ENCODE measurements around the gene INSR.

Gene INSR

GRCh38 chr19:7197760-7198696, 96.2 kb downstream of the INSR start:
- Histone ChIP-seq H3K27me3 (ENCODE audit: control insufficient read depth in 1 of 2, insufficient read depth in 2 of 2, low read length in 2 of 2) (no peaks in the 10 kb centered on the region), H3K9me3 (ENCODE audit: control insufficient read depth in 1 of 2, low read length in 2 of 2) (no peaks in the 10 kb centered on the region), H3K4me3 (ENCODE audit: low read depth in 1 of 2, low read length in 2 of 2) (peak overlapping the region; percentile 85 to 86), H3K36me3 (ENCODE audit: control insufficient read depth in 1 of 2, insufficient read depth in 2 of 2, low read length in 2 of 2) (no peaks in the 10 kb centered on the region), H3K27ac (ENCODE audit: low read depth, low read length) (peak overlapping the region; percentile 74), H3K9ac (ENCODE audit: low read depth in 1 of 2, low read length in 2 of 2) (peak overlapping the region; percentile 70 to 74), H3K4me1 (ENCODE audit: control insufficient read depth in 1 of 2, insufficient read depth in 2 of 2, low read length in 2 of 2) (peaks cover 20 to 26% of the 10 kb centered on the region in 2 donors)

GRCh38 chr19:7197119-7197759, 97.0 kb downstream of the INSR start:
- Histone ChIP-seq H3K27ac (ENCODE audit: low read depth, low read length) (peak overlapping the region; percentile 74), H3K36me3 (ENCODE audit: control insufficient read depth in 1 of 2, insufficient read depth in 2 of 2, low read length in 2 of 2) (no peaks in the 10 kb centered on the region), H3K4me1 (ENCODE audit: control insufficient read depth in 1 of 2, insufficient read depth in 2 of 2, low read length in 2 of 2) (peaks cover 14 to 28% of the 10 kb centered on the region in 2 donors), H3K4me3 (ENCODE audit: low read depth in 1 of 2, low read length in 2 of 2) (peak overlapping the region; percentile 74 to 85), H3K9ac (ENCODE audit: low read depth in 1 of 2, low read length in 2 of 2) (peak overlapping the region; percentile 41 to 60), H3K9me3 (ENCODE audit: control insufficient read depth in 1 of 2, low read length in 2 of 2) (no peaks in the 10 kb centered on the region), H3K27me3 (ENCODE audit: control insufficient read depth in 1 of 2, insufficient read depth in 2 of 2, low read length in 2 of 2) (no peaks in the 10 kb centered on the region)

- no peak overlapping the region for H3K9ac ChIP-seq (ENCODE audit: low read depth in 1 of 2, low read length in 2 of 2)
- peaks cover 14 to 28% of the 10 kb centered on the region in 2 donors for H3K4me1 ChIP-seq (ENCODE audit: control insufficient read depth in 1 of 2, insufficient read depth in 2 of 2, low read length in 2 of 2)
- H3K9me3 ChIP-seq (ENCODE audit: control insufficient read depth in 1 of 2, low read length in 2 of 2), result no peaks in the 10 kb centered on the region
- H3K27me3 ChIP-seq (ENCODE audit: control insufficient read depth in 1 of 2, insufficient read depth in 2 of 2, low read length in 2 of 2), result no peaks in the 10 kb centered on the region
- H3K4me3 ChIP-seq (ENCODE audit: low read depth in 1 of 2, low read length in 2 of 2), result peak overlapping the region; percentile 74 to 85
- H3K36me3 ChIP-seq (ENCODE audit: control insufficient read depth in 1 of 2, insufficient read depth in 2 of 2, low read length in 2 of 2), result no peaks in the 10 kb centered on the region
- peak overlapping the region; percentile 74 for H3K27ac ChIP-seq (ENCODE audit: low read depth, low read length)
These were observed 97.5 kb downstream of the INSR start for GRCh38 chr19:7196763-7197118.

GRCh38 chr19:7195046-7195445, 99.2 kb downstream of the INSR start:
- Histone ChIP-seq H3K27me3 (ENCODE audit: control insufficient read depth in 1 of 2, insufficient read depth in 2 of 2, low read length in 2 of 2) (no peaks in the 10 kb centered on the region), H3K4me3 (ENCODE audit: low read depth in 1 of 2, low read length in 2 of 2) (no peak overlapping the region), H3K4me1 (ENCODE audit: control insufficient read depth in 1 of 2, insufficient read depth in 2 of 2, low read length in 2 of 2) (peaks cover 12 to 24% of the 10 kb centered on the region in 2 donors), H3K9ac (ENCODE audit: low read depth in 1 of 2, low read length in 2 of 2) (no peak overlapping the region), H3K36me3 (ENCODE audit: control insufficient read depth in 1 of 2, insufficient read depth in 2 of 2, low read length in 2 of 2) (no peaks in the 10 kb centered on the region), H3K27ac (ENCODE audit: low read depth, low read length) (no peak overlapping the region), H3K9me3 (ENCODE audit: control insufficient read depth in 1 of 2, low read length in 2 of 2) (no peaks in the 10 kb centered on the region)

- H3K4me1 ChIP-seq (ENCODE audit: control insufficient read depth in 1 of 2, insufficient read depth in 2 of 2, low read length in 2 of 2), result peaks cover 10 to 22% of the 10 kb centered on the region in 2 donors
- H3K4me3 ChIP-seq (ENCODE audit: low read depth in 1 of 2, low read length in 2 of 2), result no peak overlapping the region
- no peaks in the 10 kb centered on the region for H3K9me3 ChIP-seq (ENCODE audit: control insufficient read depth in 1 of 2, low read length in 2 of 2)
- no peaks in the 10 kb centered on the region for H3K36me3 ChIP-seq (ENCODE audit: control insufficient read depth in 1 of 2, insufficient read depth in 2 of 2, low read length in 2 of 2)
- no peak overlapping the region for H3K9ac ChIP-seq (ENCODE audit: low read depth in 1 of 2, low read length in 2 of 2)
- no peaks in the 10 kb centered on the region for H3K27me3 ChIP-seq (ENCODE audit: control insufficient read depth in 1 of 2, insufficient read depth in 2 of 2, low read length in 2 of 2)
- no peak overlapping the region for H3K27ac ChIP-seq (ENCODE audit: low read depth, low read length)
These were observed 99.6 kb downstream of the INSR start for GRCh38 chr19:7194566-7194965.

- no peaks in the 10 kb centered on the region for H3K9me3 ChIP-seq (ENCODE audit: control insufficient read depth in 1 of 2, low read length in 2 of 2)
- H3K4me1 ChIP-seq (ENCODE audit: control insufficient read depth in 1 of 2, insufficient read depth in 2 of 2, low read length in 2 of 2), result peaks cover 0 to 8% of the 10 kb centered on the region in 2 donors
- no peaks in the 10 kb centered on the region for H3K27me3 ChIP-seq (ENCODE audit: control insufficient read depth in 1 of 2, insufficient read depth in 2 of 2, low read length in 2 of 2)
- no peaks in the 10 kb centered on the region for H3K36me3 ChIP-seq (ENCODE audit: control insufficient read depth in 1 of 2, insufficient read depth in 2 of 2, low read length in 2 of 2)
- H3K27ac ChIP-seq (ENCODE audit: low read depth, low read length), result no peak overlapping the region
- no peak overlapping the region for H3K4me3 ChIP-seq (ENCODE audit: low read depth in 1 of 2, low read length in 2 of 2)
- no peak overlapping the region for H3K9ac ChIP-seq (ENCODE audit: low read depth in 1 of 2, low read length in 2 of 2)
These were observed 102.1 kb downstream of the INSR start for GRCh38 chr19:7191946-7192691.

- Histone ChIP-seq H3K9ac (ENCODE audit: low read depth in 1 of 2, low read length in 2 of 2) (no peak overlapping the region), H3K9me3 (ENCODE audit: control insufficient read depth in 1 of 2, low read length in 2 of 2) (no peaks in the 10 kb centered on the region), H3K4me3 (ENCODE audit: low read depth in 1 of 2, low read length in 2 of 2) (no peak overlapping the region), H3K27me3 (ENCODE audit: control insufficient read depth in 1 of 2, insufficient read depth in 2 of 2, low read length in 2 of 2) (no peaks in the 10 kb centered on the region), H3K4me1 (ENCODE audit: control insufficient read depth in 1 of 2, insufficient read depth in 2 of 2, low read length in 2 of 2) (peaks cover 0 to 10% of the 10 kb centered on the region in 2 donors), H3K27ac (ENCODE audit: low read depth, low read length) (no peak overlapping the region), H3K36me3 (ENCODE audit: control insufficient read depth in 1 of 2, insufficient read depth in 2 of 2, low read length in 2 of 2) (peaks cover 0 to 4% of the 10 kb centered on the region in 2 donors)
These were observed 105.2 kb downstream of the INSR start for GRCh38 chr19:7188698-7189629.

- H3K36me3 ChIP-seq (ENCODE audit: control insufficient read depth in 1 of 2, insufficient read depth in 2 of 2, low read length in 2 of 2), result peaks cover 0 to 6% of the 10 kb centered on the region in 2 donors
- H3K4me1 ChIP-seq (ENCODE audit: control insufficient read depth in 1 of 2, insufficient read depth in 2 of 2, low read length in 2 of 2), result peaks cover 0 to 14% of the 10 kb centered on the region in 2 donors
- H3K27ac ChIP-seq (ENCODE audit: low read depth, low read length), result no peak overlapping the region
- H3K9ac ChIP-seq (ENCODE audit: low read depth in 1 of 2, low read length in 2 of 2), result no peak overlapping the region
- H3K27me3 ChIP-seq (ENCODE audit: control insufficient read depth in 1 of 2, insufficient read depth in 2 of 2, low read length in 2 of 2), result no peaks in the 10 kb centered on the region
- no peak overlapping the region for H3K4me3 ChIP-seq (ENCODE audit: low read depth in 1 of 2, low read length in 2 of 2)
- H3K9me3 ChIP-seq (ENCODE audit: control insufficient read depth in 1 of 2, low read length in 2 of 2), result no peaks in the 10 kb centered on the region
These were observed 106.4 kb downstream of the INSR start for GRCh38 chr19:7187605-7188339.

GRCh38 chr19:7182489-7182888, 111.7 kb downstream of the INSR start:
- Histone ChIP-seq H3K4me3 (ENCODE audit: low read depth in 1 of 2, low read length in 2 of 2) (no peak overlapping the region), H3K4me1 (ENCODE audit: control insufficient read depth in 1 of 2, insufficient read depth in 2 of 2, low read length in 2 of 2) (peaks cover 10 to 14% of the 10 kb centered on the region in 2 donors), H3K36me3 (ENCODE audit: control insufficient read depth in 1 of 2, insufficient read depth in 2 of 2, low read length in 2 of 2) (peaks cover 0 to 6% of the 10 kb centered on the region in 2 donors), H3K27ac (ENCODE audit: low read depth, low read length) (no peak overlapping the region), H3K27me3 (ENCODE audit: control insufficient read depth in 1 of 2, insufficient read depth in 2 of 2, low read length in 2 of 2) (no peaks in the 10 kb centered on the region), H3K9ac (ENCODE audit: low read depth in 1 of 2, low read length in 2 of 2) (no peak overlapping the region), H3K9me3 (ENCODE audit: control insufficient read depth in 1 of 2, low read length in 2 of 2) (no peaks in the 10 kb centered on the region)
